Activated CD4-positive, alpha-beta memory T cell treated with anti-CD3 and anti-CD28 coated beads, Interleukin-2, amount 10 ng/mL, durations not matched to agents 7 days and 5 days (primary cell): ENCODE results near the gene AKR1C2. TPM values are rescaled to one million over a fixed set of nuclear protein-coding genes. Genes with fewer than 3 reads are reported as not detected.
"Not testable (repeated sequence)": the region's sequence is repeated elsewhere in the genome, so short reads cannot be mapped to it uniquely, and the experiment has no call there.

Experiments
- CTCF ChIA-PET: fragments of 350-600 bp; sonication (Branson Sonifier 250); formaldehyde crosslinking; loops from one replicate; lab custom pipeline; 2021; ENCODE audit warnings: antibody characterized with exemption, inconsistent platforms; lab: Charles Lee
- POLR2A ChIA-PET: fragments of 350-600 bp; sonication (Branson Sonifier 250); formaldehyde crosslinking; loops from one replicate; lab custom pipeline; 2021; ENCODE audit warnings: antibody characterized with exemption; lab: Charles Lee
- DNase-seq: peaks from one replicate; pipeline ENCODE4 v3.0.0-alpha.2; 2020
- H3K27ac Mint-ChIP-seq: one replicate; pipeline ENCODE4 v1.8.0; 2021; ENCODE audit warnings: mild to moderate bottlenecking, mixed read lengths
- H3K27me3 Mint-ChIP-seq: one replicate; pipeline ENCODE4 v1.8.0; 2021; ENCODE audit warnings: mixed read lengths
- H3K36me3 Mint-ChIP-seq: one replicate; pipeline ENCODE4 v1.8.0; 2021; ENCODE audit warnings: low read depth, mixed read lengths
- H3K4me1 Mint-ChIP-seq: one replicate; pipeline ENCODE4 v1.8.0; 2021; ENCODE audit warnings: mixed read lengths
- H3K4me3 Mint-ChIP-seq: one replicate; pipeline ENCODE4 v1.8.0; 2021; ENCODE audit warnings: mild to moderate bottlenecking, mixed read lengths
- H3K9me3 Mint-ChIP-seq: one replicate; pipeline ENCODE4 v1.8.0; 2021; ENCODE audit warnings: mixed read lengths
- total RNA-seq, 2 experiments: library from RNA; stranded (reverse); gene quantifications; one replicate each; pipeline ENCODE4 v1.2.3, GENCODE V29; 2021

AKR1C2 gene
- total RNA-seq, 2 experiments from 2014 or later = not detected

- POLR2A ChIA-PET, H3K36me3 Mint-ChIP-seq, H3K27me3 Mint-ChIP-seq, H3K27ac Mint-ChIP-seq, H3K9me3 Mint-ChIP-seq, DNase-seq, H3K4me3 Mint-ChIP-seq, CTCF ChIA-PET, H3K4me1 Mint-ChIP-seq: not testable (repeated sequence)
Measured at GRCh38 chr10:4972369-4973142, 31.1 kb downstream of the AKR1C2 start.

- H3K4me1 Mint-ChIP-seq, H3K27me3 Mint-ChIP-seq, DNase-seq, H3K4me3 Mint-ChIP-seq, CTCF ChIA-PET, H3K9me3 Mint-ChIP-seq, H3K36me3 Mint-ChIP-seq, POLR2A ChIA-PET, H3K27ac Mint-ChIP-seq: not testable (repeated sequence)
Measured at GRCh38 chr10:4970362-4970761, 33.3 kb downstream of the AKR1C2 start.

GRCh38 chr10:4969289-4969688 lies 34.4 kb downstream of the AKR1C2 start:
- H3K9me3 Mint-ChIP-seq, POLR2A ChIA-PET, H3K36me3 Mint-ChIP-seq, CTCF ChIA-PET, H3K27ac Mint-ChIP-seq, H3K4me3 Mint-ChIP-seq, H3K4me1 Mint-ChIP-seq, DNase-seq, H3K27me3 Mint-ChIP-seq: not testable (repeated sequence)

- not testable (repeated sequence) for H3K9me3 Mint-ChIP-seq
Measured at GRCh38 chr10:4967189-4967588, 36.5 kb downstream of the AKR1C2 start.

GRCh38 chr10:4965763-4966162 lies 37.9 kb downstream of the AKR1C2 start:
- H3K4me3 Mint-ChIP-seq, H3K36me3 Mint-ChIP-seq, CTCF ChIA-PET, DNase-seq, H3K9me3 Mint-ChIP-seq, H3K27ac Mint-ChIP-seq, POLR2A ChIA-PET, H3K4me1 Mint-ChIP-seq, H3K27me3 Mint-ChIP-seq: not testable (repeated sequence)

More at GRCh38 chr10:4967189-4967588, 36.5 kb downstream of the AKR1C2 start:
- H3K4me3 Mint-ChIP-seq, H3K27me3 Mint-ChIP-seq, DNase-seq, POLR2A ChIA-PET, H3K4me1 Mint-ChIP-seq, H3K36me3 Mint-ChIP-seq, CTCF ChIA-PET, H3K27ac Mint-ChIP-seq: not testable (repeated sequence)

- H3K4me1 Mint-ChIP-seq, CTCF ChIA-PET, POLR2A ChIA-PET, DNase-seq, H3K36me3 Mint-ChIP-seq, H3K27ac Mint-ChIP-seq, H3K27me3 Mint-ChIP-seq, H3K4me3 Mint-ChIP-seq, H3K9me3 Mint-ChIP-seq: not testable (repeated sequence)
Measured at GRCh38 chr10:4963815-4964154, 39.9 kb downstream of the AKR1C2 start.

- H3K4me3 Mint-ChIP-seq, DNase-seq, H3K4me1 Mint-ChIP-seq, H3K27me3 Mint-ChIP-seq, POLR2A ChIA-PET, H3K9me3 Mint-ChIP-seq, CTCF ChIA-PET, H3K27ac Mint-ChIP-seq, H3K36me3 Mint-ChIP-seq: not testable (repeated sequence)
Measured at GRCh38 chr10:4962876-4963814, 40.5 kb downstream of the AKR1C2 start, which contains the start of gene AKR1C1. TSS of gene AKR1C1 (plus strand) at chr10:4963415. CDS start at chr10:4963445, 30 bp downstream.

GRCh38 chr10:4962308-4962707 lies 41.3 kb downstream of the AKR1C2 start:
- H3K27ac Mint-ChIP-seq, DNase-seq, CTCF ChIA-PET, H3K4me1 Mint-ChIP-seq, H3K36me3 Mint-ChIP-seq, POLR2A ChIA-PET, H3K4me3 Mint-ChIP-seq, H3K9me3 Mint-ChIP-seq, H3K27me3 Mint-ChIP-seq: not testable (repeated sequence)

- H3K9me3 Mint-ChIP-seq, H3K4me1 Mint-ChIP-seq, H3K27ac Mint-ChIP-seq, POLR2A ChIA-PET, H3K4me3 Mint-ChIP-seq, H3K36me3 Mint-ChIP-seq, H3K27me3 Mint-ChIP-seq, CTCF ChIA-PET, DNase-seq: not testable (repeated sequence)
Measured at GRCh38 chr10:4961558-4961957, 42.1 kb downstream of the AKR1C2 start.

- H3K36me3 Mint-ChIP-seq, DNase-seq, H3K9me3 Mint-ChIP-seq, H3K4me3 Mint-ChIP-seq, H3K27me3 Mint-ChIP-seq, H3K4me1 Mint-ChIP-seq, CTCF ChIA-PET, POLR2A ChIA-PET, H3K27ac Mint-ChIP-seq: not testable (repeated sequence)
Measured at GRCh38 chr10:4956955-4957645, 46.6 kb downstream of the AKR1C2 start.

GRCh38 chr10:4956088-4956487 lies 47.6 kb downstream of the AKR1C2 start:
- H3K36me3 Mint-ChIP-seq, POLR2A ChIA-PET, H3K27ac Mint-ChIP-seq: not testable (repeated sequence)

GRCh38 chr10:4953405-4953804 lies 50.3 kb downstream of the AKR1C2 start:
- Mint-ChIP-seq H3K4me3 (no peak overlapping the region), H3K9me3 (no peaks in the 10 kb centered on the region), H3K4me1 (no peaks in the 10 kb centered on the region), H3K27ac (no peak overlapping the region), H3K36me3 (no peaks in the 10 kb centered on the region), H3K27me3 (peaks cover 1% of the 10 kb centered on the region)
- ChIA-PET POLR2A (no interaction called here), CTCF (no interaction called here)
- no peak for DNase-seq

More at GRCh38 chr10:4956088-4956487, 47.6 kb downstream of the AKR1C2 start:
- H3K4me1 Mint-ChIP-seq, H3K27me3 Mint-ChIP-seq, H3K4me3 Mint-ChIP-seq, DNase-seq, H3K9me3 Mint-ChIP-seq, CTCF ChIA-PET: not testable (repeated sequence)

- H3K4me3 Mint-ChIP-seq, H3K36me3 Mint-ChIP-seq, H3K4me1 Mint-ChIP-seq, POLR2A ChIA-PET, H3K27ac Mint-ChIP-seq, CTCF ChIA-PET, H3K27me3 Mint-ChIP-seq, H3K9me3 Mint-ChIP-seq, DNase-seq: not testable (repeated sequence)
Measured at GRCh38 chr10:4951512-4952162, 52.0 kb downstream of the AKR1C2 start.
